ENCODE measurements around the gene ARHGAP22. TPM values are rescaled to one million over a fixed set of nuclear protein-coding genes. Genes with fewer than 3 reads are reported as not detected.

ARHGAP22 gene
- polyA plus RNA-seq, 1 of the 3 experiments (the other 2 are of a cell fraction), result 12.4 TPM

- Histone ChIP-seq H2AFZ (ENCODE audit: low read depth) (no peak overlapping the region), H3K27ac (ENCODE audit: low read depth in 2 of 2, low read length in 1 of 2) (no peak overlapping the region), H3K27me3 (ENCODE audit: insufficient read depth) (no peaks in the 10 kb centered on the region), H3K4me3 (ENCODE audit: low read depth in 2 of 2, low read length in 1 of 2) (no peak overlapping the region), H3K9ac (no peak overlapping the region), H3K36me3 (replicated peaks in 1 of 2; ENCODE audit: control insufficient read depth in 1 of 2, insufficient read depth in 2 of 2, low read length in 1 of 2) (no peaks in the 10 kb centered on the region), H3K79me2 (ENCODE audit: insufficient read depth) (peaks cover 89% of the 10 kb centered on the region), H4K20me1 (ENCODE audit: insufficient read depth) (peaks cover 37% of the 10 kb centered on the region; the same call in 1 of the 2 replicates), H3K9me3 (no peaks in the 10 kb centered on the region), H3K4me2 (no peak overlapping the region), H3K9me2 (no peaks in the 10 kb centered on the region), H3F3A (replicated peaks; ENCODE audit: insufficient read depth) (peaks cover 4% of the 10 kb centered on the region), H3K4me1 (ENCODE audit: control insufficient read depth in 1 of 2, insufficient read depth in 2 of 2, low read depth in 1 of 2, low read length in 1 of 2) (peaks cover 18 to 20% of the 10 kb centered on the region in 2 experiments; a peak in 2 of 4 replicates)
- WGBS (ENCODE audit: low lambda C conversion rate), result 94% methylated on average over 9 of the region's 11 CpGs
- ChIA-PET CTCF (interaction anchor here (0.9 to 2.1 kb wide), 5 partner anchors 9 to 161 kb away, joined by 3 to 9 read pairs (median 3); no protein-coding TSS in a partner anchor), POLR2A (no interaction called here)
- TF ChIP-seq POLR2AphosphoS5 (IDR thresholded peaks at IDR 0.05; ENCODE audit: low read depth, low read length) (no peak), CHD2 (IDR thresholded peaks at IDR 0.05; ENCODE audit: low read length, partially characterized antibody) (no peak), SMC3 (IDR thresholded peaks at IDR 0.05; ENCODE audit: low read depth, low read length) (no peak), JUND (IDR thresholded peaks at IDR 0.05) (no peak), GABPA (IDR thresholded peaks at IDR 0.05; ENCODE audit: low read depth) (no peak), CTCF (IDR thresholded peaks at IDR 0.05) (no peak), NRF1 (IDR thresholded peaks at IDR 0.05; ENCODE audit: low read depth, low read length) (no peak), RCOR1 (IDR thresholded peaks at IDR 0.05; ENCODE audit: low read length) (no peak), RXRA (IDR thresholded peaks at IDR 0.05; ENCODE audit: borderline replicate concordance, low read depth) (no peak), GATA2 (CRISPR knock-in tag; IDR thresholded peaks at IDR 0.05) (no peak), REST (IDR thresholded peaks at IDR 0.05; ENCODE audit: low read depth, low read length) (no peak)
- no peak for DNase-seq
Measured at GRCh38 chr10:48495282-48496045, 109.4 kb downstream of the ARHGAP22 start.

- peaks cover 85% of the 10 kb centered on the region for H3K79me2 ChIP-seq (ENCODE audit: insufficient read depth)
- H3F3A ChIP-seq (replicated peaks; ENCODE audit: insufficient read depth), result peaks cover 4% of the 10 kb centered on the region
- ChIA-PET CTCF (interaction anchor here (0.9 to 2.1 kb wide), 4 partner anchors 10 to 162 kb away, joined by 3 to 9 read pairs (median 4); no protein-coding TSS in a partner anchor), POLR2A (no interaction called here)
- no peaks in the 10 kb centered on the region for H3K27me3 ChIP-seq (ENCODE audit: insufficient read depth)
- no peaks in the 10 kb centered on the region for H3K36me3 ChIP-seq (replicated peaks in 1 of 2; ENCODE audit: control insufficient read depth in 1 of 2, insufficient read depth in 2 of 2, low read length in 1 of 2)
- no peak overlapping the region for H3K4me3 ChIP-seq (ENCODE audit: low read depth in 2 of 2, low read length in 1 of 2)
- no peak for DNase-seq
- 87% methylated on average over 5 of the region's 5 CpGs for WGBS (ENCODE audit: low lambda C conversion rate)
- H2AFZ ChIP-seq (ENCODE audit: low read depth), result no peak overlapping the region
- no peak overlapping the region for H3K27ac ChIP-seq (ENCODE audit: low read depth in 2 of 2, low read length in 1 of 2)
- no peaks in the 10 kb centered on the region for H3K9me3 ChIP-seq
- H3K9me2 ChIP-seq, result no peaks in the 10 kb centered on the region
- H3K4me2 ChIP-seq, result no peak overlapping the region
- H3K4me1 ChIP-seq (ENCODE audit: control insufficient read depth in 1 of 2, insufficient read depth in 2 of 2, low read depth in 1 of 2, low read length in 1 of 2), result peaks cover 18 to 20% of the 10 kb centered on the region in 2 experiments; a peak in 2 of 4 replicates
- H3K9ac ChIP-seq, result no peak overlapping the region
- peaks cover 36% of the 10 kb centered on the region for H4K20me1 ChIP-seq (ENCODE audit: insufficient read depth)
- TF ChIP-seq FOXJ3 (CRISPR knock-in tag; IDR thresholded peaks at IDR 0.05), result no peak
- TF ChIP-seq USF2 (IDR thresholded peaks at IDR 0.05; ENCODE audit: borderline replicate concordance, low read depth, low read length), result no peak
- no peak for TF ChIP-seq NFIC (IDR thresholded peaks at IDR 0.05; ENCODE audit: borderline replicate concordance)
- no peak for TF ChIP-seq PBX3 (IDR thresholded peaks at IDR 0.05)
- no peak for TF ChIP-seq CTCF (IDR thresholded peaks at IDR 0.05)
- TF ChIP-seq MEF2A (IDR thresholded peaks at IDR 0.05; ENCODE audit: borderline replicate concordance, low read depth), result no peak
Measured at GRCh38 chr10:48494611-48495010, 110.3 kb downstream of the ARHGAP22 start.
